Measurements from ENCODE around the gene RHBDL1.
A peak's percentile ranks its signal among the peaks of the same experiment; 100 is the strongest.

RHBDL1 gene

GRCh38 chr16:695355-696089 is 20.1 kb downstream of the RHBDL1 start:
- Histone ChIP-seq H3K27me3 (peaks cover 9 to 87% of the 10 kb centered on the region in 2 donors), H3K4me1 (peaks cover 0 to 35% (median 20%) of the 10 kb centered on the region in 4 donors), H3K27ac (no peak overlapping the region), H3K4me3 (peak overlapping the region in 1 of 2 donors; percentile 4), H3K36me3 (no peaks in the 10 kb centered on the region), H3K9me3 (no peaks in the 10 kb centered on the region)
- intact Hi-C loops (cut with DNase I; ENCODE audit: low total_unique reads): no loop called here
- TF ChIP-seq, protein P1, sequence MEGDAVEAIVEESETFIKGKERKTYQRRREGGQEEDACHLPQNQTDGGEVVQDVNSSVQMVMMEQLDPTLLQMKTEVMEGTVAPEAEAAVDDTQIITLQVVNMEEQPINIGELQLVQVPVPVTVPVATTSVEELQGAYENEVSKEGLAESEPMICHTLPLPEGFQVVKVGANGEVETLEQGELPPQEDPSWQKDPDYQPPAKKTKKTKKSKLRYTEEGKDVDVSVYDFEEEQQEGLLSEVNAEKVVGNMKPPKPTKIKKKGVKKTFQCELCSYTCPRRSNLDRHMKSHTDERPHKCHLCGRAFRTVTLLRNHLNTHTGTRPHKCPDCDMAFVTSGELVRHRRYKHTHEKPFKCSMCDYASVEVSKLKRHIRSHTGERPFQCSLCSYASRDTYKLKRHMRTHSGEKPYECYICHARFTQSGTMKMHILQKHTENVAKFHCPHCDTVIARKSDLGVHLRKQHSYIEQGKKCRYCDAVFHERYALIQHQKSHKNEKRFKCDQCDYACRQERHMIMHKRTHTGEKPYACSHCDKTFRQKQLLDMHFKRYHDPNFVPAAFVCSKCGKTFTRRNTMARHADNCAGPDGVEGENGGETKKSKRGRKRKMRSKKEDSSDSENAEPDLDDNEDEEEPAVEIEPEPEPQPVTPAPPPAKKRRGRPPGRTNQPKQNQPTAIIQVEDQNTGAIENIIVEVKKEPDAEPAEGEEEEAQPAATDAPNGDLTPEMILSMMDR (IDR thresholded peaks at IDR 0.05): no peak
- no peak for DNase-seq

- TF ChIP-seq, protein P1 (IDR thresholded peaks at IDR 0.05): no peak
- intact Hi-C loops (cut with DNase I; ENCODE audit: low total_unique reads): no loop called here
- H3K9me3 ChIP-seq: no peaks in the 10 kb centered on the region
- H3K27ac ChIP-seq: no peak overlapping the region
- no peak overlapping the region for H3K4me3 ChIP-seq
- H3K36me3 ChIP-seq: no peaks in the 10 kb centered on the region
- H3K27me3 ChIP-seq: peaks cover 3 to 96% of the 10 kb centered on the region in 2 donors
- peaks cover 0 to 31% (median 12%) of the 10 kb centered on the region in 4 donors for H3K4me1 ChIP-seq
- no peak for DNase-seq
Observed at GRCh38 chr16:698911-699671, 23.6 kb downstream of the RHBDL1 start.

DNA sequence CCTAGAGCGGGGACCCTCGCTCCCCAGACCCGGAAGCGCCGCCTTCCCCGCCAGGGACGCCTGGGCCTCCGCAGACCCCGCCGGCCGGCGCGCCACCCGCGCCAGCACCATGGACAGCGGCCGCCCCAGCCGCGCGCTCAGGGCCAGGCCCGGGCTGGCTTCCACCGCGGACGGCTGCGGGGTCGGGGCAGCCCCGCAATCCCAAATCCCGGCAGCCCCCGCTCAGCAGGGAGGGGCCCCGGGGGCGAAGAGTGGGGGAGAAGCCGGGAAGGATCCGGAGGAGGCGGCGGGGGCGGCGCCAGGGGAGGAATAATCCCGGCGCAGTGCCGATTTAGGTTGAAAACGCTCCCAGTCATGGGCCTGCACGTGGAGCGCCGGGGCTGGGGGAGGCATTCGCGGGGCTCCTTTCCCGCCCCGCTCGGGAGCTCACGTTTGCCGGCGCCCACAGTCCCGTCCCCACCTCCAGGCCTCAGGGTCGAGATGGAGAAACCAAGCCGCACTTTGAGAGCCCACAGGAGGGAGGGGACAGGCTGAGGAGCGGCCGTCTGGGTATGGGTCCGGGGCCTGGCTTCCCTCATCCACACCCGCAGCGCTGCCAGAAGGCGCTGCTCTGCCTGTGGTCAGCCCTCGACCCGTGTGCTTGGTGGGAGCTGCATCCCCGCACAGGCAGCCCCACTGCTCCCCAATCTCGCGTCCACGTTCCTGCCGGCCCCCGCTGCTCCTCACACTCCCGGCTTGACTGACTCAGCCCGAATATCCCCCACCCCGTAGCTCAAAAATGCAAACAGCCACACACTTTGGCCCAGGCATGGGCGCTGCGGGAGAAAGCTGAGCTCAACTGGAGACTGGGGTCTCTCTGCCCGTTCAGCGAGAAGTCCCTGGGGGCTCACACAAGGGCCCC is 25.5 kb downstream of the RHBDL1 start:
- intact Hi-C loops (cut with DNase I; ENCODE audit: low total_unique reads): no loop called here
- H3K27me3 ChIP-seq: peaks cover 0 to 95% of the 10 kb centered on the region in 2 donors
- DNase-seq: no peak
- no peak overlapping the region for H3K27ac ChIP-seq
- TF ChIP-seq, protein P1 (IDR thresholded peaks at IDR 0.05): no peak
- H3K4me1 ChIP-seq: peaks cover 0 to 26% (median 4%) of the 10 kb centered on the region in 4 donors
- H3K36me3 ChIP-seq: no peaks in the 10 kb centered on the region
- H3K9me3 ChIP-seq: no peaks in the 10 kb centered on the region
- no peak overlapping the region for H3K4me3 ChIP-seq

- Histone ChIP-seq H3K9me3 (no peaks in the 10 kb centered on the region), H3K27ac (no peak overlapping the region), H3K36me3 (no peaks in the 10 kb centered on the region), H3K4me3 (no peak overlapping the region), H3K27me3 (peaks cover 0 to 95% of the 10 kb centered on the region in 2 donors), H3K4me1 (peaks cover 0 to 38% (median 10%) of the 10 kb centered on the region in 4 donors)
- intact Hi-C loops (cut with DNase I; ENCODE audit: low total_unique reads): no loop called here
- no peak for DNase-seq
- TF ChIP-seq, protein P1 (IDR thresholded peaks at IDR 0.05): no peak
Observed at GRCh38 chr16:702341-702740, 26.9 kb downstream of the RHBDL1 start.

DNA sequence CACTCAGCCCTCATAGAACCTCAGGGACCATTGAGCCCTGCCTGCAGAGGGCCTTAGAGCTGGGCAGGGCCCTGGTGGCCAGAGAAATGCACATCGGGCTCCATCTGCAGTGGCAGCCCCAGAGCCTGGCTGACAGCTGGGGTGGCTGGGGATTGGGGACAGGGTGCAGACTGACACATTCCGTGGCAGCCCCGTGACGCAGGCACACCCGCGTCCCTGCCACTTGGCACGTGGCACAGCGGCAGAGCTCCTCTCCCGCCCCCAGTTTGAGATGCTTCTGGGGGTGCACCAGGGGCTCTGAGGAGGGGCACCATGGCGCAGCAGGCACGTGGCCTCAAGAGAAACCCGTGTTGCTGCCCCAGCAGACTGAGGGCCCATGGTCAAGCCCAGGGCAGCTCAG is 27.9 kb downstream of the RHBDL1 start:
- TF ChIP-seq, protein P1 (IDR thresholded peaks at IDR 0.05): no peak
- intact Hi-C loops (cut with DNase I; ENCODE audit: low total_unique reads): no loop called here
- Histone ChIP-seq H3K27me3 (peaks cover 0 to 94% of the 10 kb centered on the region in 2 donors), H3K9me3 (no peaks in the 10 kb centered on the region), H3K4me3 (no peak overlapping the region), H3K36me3 (no peaks in the 10 kb centered on the region), H3K27ac (no peak overlapping the region), H3K4me1 (peaks cover 0 to 38% (median 10%) of the 10 kb centered on the region in 4 donors)
- no peak for DNase-seq

Measured in tibial artery (tissue), 4 donors.